H9 (cell line): ENCODE measurements around the gene KAZN. TPM values are rescaled to one million over a fixed set of nuclear protein-coding genes. Genes with fewer than 3 reads are reported as not detected.

ENCODE experiments used
- DNase-seq: peaks from one replicate; pipeline ENCODE4 v3.0.0-alpha.2; 2017
- H2AFZ ChIP-seq: one replicate; pipeline ENCODE4 v1.6.1; 2013; ENCODE audit warnings: mild to moderate bottlenecking, low read length, control low read depth, moderate library complexity
- H2AK5ac ChIP-seq: 2 replicates; pipeline ENCODE4 v1.6.1; 2013; ENCODE audit warnings: low read length, control low read depth, mixed read lengths; ENCODE audit not compliant: insufficient read length
- H2BK120ac ChIP-seq: one replicate; pipeline ENCODE4 v1.6.1; 2013; ENCODE audit warnings: low read depth, mild to moderate bottlenecking, low read length, control low read depth, inconsistent platforms; ENCODE audit not compliant: poor library complexity, severe bottlenecking
- H2BK12ac ChIP-seq: 2 replicates; pipeline ENCODE4 v1.6.1; 2013; ENCODE audit warnings: low read length, control low read depth, mixed read lengths, low read depth; ENCODE audit not compliant: insufficient read length
- H2BK15ac ChIP-seq: 2 replicates; pipeline ENCODE4 v1.6.1; 2013; ENCODE audit warnings: low read depth, low read length, control low read depth
- H2BK20ac ChIP-seq: one replicate; pipeline ENCODE4 v1.6.1; 2013; ENCODE audit warnings: low read depth, mild to moderate bottlenecking, low read length, control low read depth, inconsistent platforms; ENCODE audit not compliant: poor library complexity, severe bottlenecking
- H2BK5ac ChIP-seq: 2 replicates; pipeline ENCODE4 v1.6.1; 2013; ENCODE audit warnings: low read length, control low read depth, mixed read lengths; ENCODE audit not compliant: insufficient read length
- H3K14ac ChIP-seq: 2 replicates; pipeline ENCODE4 v1.6.1; 2013; ENCODE audit warnings: low read length, control low read depth; ENCODE audit not compliant: insufficient read depth
- H3K18ac ChIP-seq: 2 replicates; pipeline ENCODE4 v1.6.1; 2013; ENCODE audit warnings: low read depth, mild to moderate bottlenecking, mixed read lengths, low read length, control low read depth; ENCODE audit not compliant: insufficient read length
- H3K23ac ChIP-seq: 2 replicates; pipeline ENCODE4 v1.6.1; 2013; ENCODE audit warnings: low read length, control low read depth, mixed read lengths, low read depth; ENCODE audit not compliant: insufficient read length
- H3K23me2 ChIP-seq: 2 replicates; pipeline ENCODE4 v1.6.1; 2013; ENCODE audit warnings: low read depth, mild to moderate bottlenecking, mixed read lengths, low read length, control low read depth; ENCODE audit not compliant: insufficient read length, poor library complexity, severe bottlenecking
- H3K27ac ChIP-seq: 2 replicates; pipeline ENCODE4 v1.5.1; 2013; ENCODE audit warnings: low read length, control low read depth, mixed read lengths, low read depth; ENCODE audit not compliant: insufficient read length
- H3K27me3 ChIP-seq: 2 replicates; pipeline ENCODE4 v1.6.1; 2013; ENCODE audit warnings: low read length, control low read depth, inconsistent platforms; ENCODE audit not compliant: insufficient read depth
- H3K4ac ChIP-seq: 2 replicates; pipeline ENCODE4 v1.6.1; 2013; ENCODE audit warnings: low read depth, mild to moderate bottlenecking, control low read depth, inconsistent platforms, low read length, moderate library complexity
- H3K4me1 ChIP-seq: 2 replicates; pipeline ENCODE4 v1.6.1; 2013; ENCODE audit warnings: low read length, control low read depth, inconsistent platforms; ENCODE audit not compliant: insufficient read depth
- H3K4me2 ChIP-seq: 2 replicates; pipeline ENCODE4 v1.6.1; 2013; ENCODE audit warnings: low read length, control low read depth, mixed read lengths; ENCODE audit not compliant: insufficient read length, insufficient read depth
- H3K56ac ChIP-seq: 2 replicates; pipeline ENCODE4 v1.6.1; 2013; ENCODE audit warnings: low read depth, mild to moderate bottlenecking, mixed read lengths, low read length, control low read depth; ENCODE audit not compliant: insufficient read length
- H3K79me1 ChIP-seq: 2 replicates; pipeline ENCODE4 v1.6.1; 2013; ENCODE audit warnings: low read depth, mild to moderate bottlenecking, moderate library complexity, low read length, control low read depth, inconsistent platforms; ENCODE audit not compliant: insufficient read depth, poor library complexity, severe bottlenecking
- H3K79me2 ChIP-seq: 2 replicates; pipeline ENCODE4 v1.6.1; 2013; ENCODE audit warnings: low read length, control low read depth, inconsistent platforms; ENCODE audit not compliant: insufficient read depth
- H3K9ac ChIP-seq: 2 replicates; pipeline ENCODE4 v1.6.1; 2013; ENCODE audit warnings: low read length, control low read depth, mixed read lengths; ENCODE audit not compliant: insufficient read length; ENCODE audit errors: extremely low read depth
- H3K9me3 ChIP-seq: one replicate; pipeline ENCODE4 v1.6.1; 2013; ENCODE audit warnings: low read depth, low read length, inconsistent platforms; ENCODE audit not compliant: control insufficient read depth
- H3T11ph ChIP-seq: one replicate; pipeline ENCODE4 v1.6.1; 2013; ENCODE audit warnings: mild to moderate bottlenecking, low read length, control low read depth, inconsistent platforms
- H4K20me1 ChIP-seq: one replicate; pipeline ENCODE4 v1.6.1; 2013; ENCODE audit not compliant: control insufficient read depth, insufficient read length, insufficient read depth
- H4K5ac ChIP-seq: 2 replicates; pipeline ENCODE4 v1.6.1; 2013; ENCODE audit warnings: low read depth, mild to moderate bottlenecking, mixed read lengths, low read length, control low read depth; ENCODE audit not compliant: insufficient read length
- H4K8ac ChIP-seq: replicated peaks from 2 replicates; pipeline ENCODE4 v1.6.1; 2013; ENCODE audit warnings: low read length, control low read depth, mixed read lengths, low read depth; ENCODE audit not compliant: insufficient read length
- H4K91ac ChIP-seq: 2 replicates; pipeline ENCODE4 v1.6.1; 2013; ENCODE audit warnings: low read depth, mild to moderate bottlenecking, moderate library complexity, mixed read lengths, low read length, control low read depth; ENCODE audit not compliant: insufficient read length
- H3K27ac Mint-ChIP-seq, 3 experiments: 2 replicates in 2 of 3; 3 replicates in 1 of 3; pipeline ENCODE4 v1.8.0; 2020 to 2021; ENCODE audit warnings: mixed read lengths in 3 of 3, mild to moderate bottlenecking in 1 of 3, moderate library complexity in 1 of 3
- H3K27me3 Mint-ChIP-seq: 2 replicates; pipeline ENCODE4 v1.8.0; 2021; ENCODE audit warnings: low read depth, mild to moderate bottlenecking, moderate library complexity, mixed read lengths
- H3K36me3 Mint-ChIP-seq, 3 experiments: 2 replicates in 2 of 3; 3 replicates in 1 of 3; pipeline ENCODE4 v1.8.0; 2020 to 2021; ENCODE audit warnings: low read depth in 3 of 3, mixed read lengths in 3 of 3; ENCODE audit not compliant: insufficient read depth in 1 of 3
- H3K4me1 Mint-ChIP-seq, 2 experiments: 2 replicates each; pipeline ENCODE4 v1.8.0; 2020; ENCODE audit warnings: mixed read lengths in 2 of 2
- H3K4me3 Mint-ChIP-seq, 2 experiments: 2 replicates in 1 of 2; 3 replicates in 1 of 2; pipeline ENCODE4 v1.8.0; 2020 to 2021; ENCODE audit warnings: mild to moderate bottlenecking in 2 of 2, mixed read lengths in 2 of 2, moderate library complexity in 1 of 2
- H3K9me3 Mint-ChIP-seq, 2 experiments: 2 replicates in 1 of 2; 3 replicates in 1 of 2; pipeline ENCODE4 v1.8.0; 2020; ENCODE audit warnings: mild to moderate bottlenecking in 2 of 2, mixed read lengths in 2 of 2, moderate library complexity in 1 of 2
- WGBS: extraction: QIAGEN DNeasy Blood & Tissue Kit; methylation state at CpG from one replicate; pipeline ENCODE4 v1.1.7; 2013; ENCODE audit warnings: missing lambda C conversion rate, low lambda C conversion rate, mixed read lengths; ENCODE audit not compliant: insufficient read length; ENCODE audit errors: extremely low coverage; 5-methylcytosine and 5-hydroxymethylcytosine counted together
- total RNA-seq: library from RNA; stranded (reverse); gene quantifications from 2 replicates; pipeline ENCODE4 v1.2.1, GENCODE V29; 2021
- TF ChIP-seq, protein P1 (sequence below): fragments of 200-600 bp; sonication (generic); conservative IDR thresholded peaks from 3 replicates; pipeline ENCODE4 v1.8.0; 2021; ENCODE audit warnings: antibody characterized with exemption, mild to moderate bottlenecking

KAZN gene
- total RNA-seq, 1 experiment from 2014 or later = 7.6 TPM

DNA sequence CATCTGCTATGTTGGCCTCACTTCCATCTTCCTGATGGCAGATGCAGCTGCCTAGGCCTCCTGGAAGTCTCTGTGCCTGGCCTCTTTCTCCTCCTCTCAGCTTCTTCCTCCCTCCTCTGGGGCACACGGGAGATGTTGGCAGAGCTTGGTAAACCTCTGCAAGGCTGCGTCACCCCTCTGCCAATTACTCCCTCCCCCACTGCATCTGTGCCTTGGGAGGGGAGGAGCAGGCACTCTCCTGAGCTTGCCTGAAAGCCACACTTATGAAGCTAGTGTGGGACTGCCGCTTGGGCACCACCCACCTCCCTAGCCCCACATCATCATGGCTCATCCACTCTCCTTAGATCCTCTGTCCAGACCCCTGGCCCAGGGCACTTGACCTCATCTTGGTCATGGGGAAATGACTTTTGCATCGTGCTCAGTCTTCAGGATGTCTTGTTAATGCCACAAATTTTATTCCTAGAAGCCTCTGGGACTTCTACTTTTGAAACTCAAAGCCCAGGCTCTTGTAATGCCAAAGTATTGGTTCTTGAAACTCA is 547.7 kb downstream of the KAZN start:
- Histone ChIP-seq H3K23me2 (no peaks in the 10 kb centered on the region), H3T11ph (no peak overlapping the region), H3K56ac (no peak overlapping the region), H3K9ac (no peak overlapping the region), H3K79me2 (no peaks in the 10 kb centered on the region), H3K27ac (no peak overlapping the region), H3K14ac (no peak overlapping the region), H4K91ac (no peak overlapping the region), H3K18ac (no peak overlapping the region), H2BK5ac (no peak overlapping the region), H2BK120ac (no peak overlapping the region), H2BK20ac (no peak overlapping the region), H3K27me3 (no peaks in the 10 kb centered on the region; the same call in 1 of the 2 replicates), H2AK5ac (no peak overlapping the region), H3K4me1 (no peaks in the 10 kb centered on the region), H4K8ac (no peak overlapping the region), H3K9me3 (no peaks in the 10 kb centered on the region), H3K4me2 (no peak overlapping the region), H2AFZ (no peak overlapping the region), H3K79me1 (no peaks in the 10 kb centered on the region), H3K4ac (no peak overlapping the region), H2BK12ac (no peak overlapping the region), H3K23ac (no peak overlapping the region), H2BK15ac (no peak overlapping the region), H4K20me1 (no peaks in the 10 kb centered on the region), H4K5ac (no peak overlapping the region)
- peaks cover 0 to 5% of the 10 kb centered on the region in 2 experiments; a peak in 2 of 5 replicates for H3K9me3 Mint-ChIP-seq
- H3K4me1 Mint-ChIP-seq = no peaks in the 10 kb centered on the region
- no peak overlapping the region; a peak in 1 of 5 replicates for H3K4me3 Mint-ChIP-seq
- H3K27ac Mint-ChIP-seq = no peak overlapping the region; a peak in 1 of 7 replicates
- no CpG with 5 or more reads among the region's 4 CpGs for WGBS
- no peak for DNase-seq
- peaks cover 0 to 4% (median 3%) of the 10 kb centered on the region in 3 experiments; a peak in 2 of 7 replicates for H3K36me3 Mint-ChIP-seq
- TF ChIP-seq, protein P1, sequence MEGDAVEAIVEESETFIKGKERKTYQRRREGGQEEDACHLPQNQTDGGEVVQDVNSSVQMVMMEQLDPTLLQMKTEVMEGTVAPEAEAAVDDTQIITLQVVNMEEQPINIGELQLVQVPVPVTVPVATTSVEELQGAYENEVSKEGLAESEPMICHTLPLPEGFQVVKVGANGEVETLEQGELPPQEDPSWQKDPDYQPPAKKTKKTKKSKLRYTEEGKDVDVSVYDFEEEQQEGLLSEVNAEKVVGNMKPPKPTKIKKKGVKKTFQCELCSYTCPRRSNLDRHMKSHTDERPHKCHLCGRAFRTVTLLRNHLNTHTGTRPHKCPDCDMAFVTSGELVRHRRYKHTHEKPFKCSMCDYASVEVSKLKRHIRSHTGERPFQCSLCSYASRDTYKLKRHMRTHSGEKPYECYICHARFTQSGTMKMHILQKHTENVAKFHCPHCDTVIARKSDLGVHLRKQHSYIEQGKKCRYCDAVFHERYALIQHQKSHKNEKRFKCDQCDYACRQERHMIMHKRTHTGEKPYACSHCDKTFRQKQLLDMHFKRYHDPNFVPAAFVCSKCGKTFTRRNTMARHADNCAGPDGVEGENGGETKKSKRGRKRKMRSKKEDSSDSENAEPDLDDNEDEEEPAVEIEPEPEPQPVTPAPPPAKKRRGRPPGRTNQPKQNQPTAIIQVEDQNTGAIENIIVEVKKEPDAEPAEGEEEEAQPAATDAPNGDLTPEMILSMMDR = no peak
- H3K27me3 Mint-ChIP-seq = peaks cover 67% of the 10 kb centered on the region
